Inferior parietal cortex (tissue), 1 donor: ENCODE measurements around the gene IARS1.
A peak's percentile ranks its signal among the peaks of the same experiment; 100 is the strongest.

ENCODE experiments used
- DNase-seq: peaks from one replicate; pipeline ENCODE4 v3.0.0-alpha.2; 2016; ENCODE audit errors: extremely low spot score

IARS1 gene

DNA sequence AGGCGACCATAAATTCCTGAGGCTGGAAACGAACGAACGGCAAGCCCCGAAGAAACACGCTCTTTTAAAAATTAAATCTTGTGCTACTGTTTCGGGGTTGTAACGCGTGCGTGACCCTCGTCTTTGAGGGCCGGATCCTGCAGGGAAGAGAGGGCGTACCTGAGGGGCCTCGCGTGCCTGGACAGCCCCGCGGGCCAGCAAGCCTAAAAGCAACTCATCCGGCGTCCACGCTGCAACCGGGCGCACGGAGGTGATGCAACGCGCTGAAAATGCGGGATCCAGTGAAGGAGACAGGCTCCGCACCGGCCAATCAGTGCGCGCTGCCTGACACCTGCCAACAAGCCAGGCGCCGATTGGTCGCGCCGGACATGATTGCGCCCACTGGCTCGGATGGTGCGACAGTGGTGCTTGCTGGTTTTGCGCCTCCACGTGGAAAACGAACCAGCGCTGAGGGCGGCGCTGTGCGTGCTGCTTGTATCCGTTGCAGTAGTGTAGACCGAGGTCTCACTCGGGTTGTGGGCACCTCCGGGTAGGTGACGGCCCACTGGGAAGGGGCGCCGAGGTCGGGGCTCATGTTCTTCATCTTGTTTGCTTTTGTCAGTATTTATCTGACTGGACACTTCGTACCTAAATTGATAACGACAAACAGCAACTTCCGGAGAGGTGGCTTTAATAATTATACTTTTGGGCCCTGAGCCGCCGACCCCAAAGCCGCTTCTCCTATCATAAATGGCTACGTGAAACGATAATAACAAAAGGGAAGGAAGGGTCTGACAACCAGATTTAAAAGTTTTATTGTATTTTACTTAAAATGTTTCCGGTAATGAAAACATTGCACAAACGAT lies at the start of gene IARS1:
Gene IARS1 (minus strand): TSS at position 246 of the 845 bp plus-strand sequence. CDS start 4,278 bp downstream, outside the sequence.
- peak; percentile 98 for DNase-seq

GRCh38 chr9:92342825-92343488 lies 49.5 kb upstream of the IARS1 start:
- no peak for DNase-seq

- DNase-seq: no peak
Measured at GRCh38 chr9:92341578-92341977, 48.1 kb upstream of the IARS1 start.

- DNase-seq: no peak
Measured at GRCh38 chr9:92333282-92333634, 39.8 kb upstream of the IARS1 start.

GRCh38 chr9:92332577-92333281 lies 39.2 kb upstream of the IARS1 start:
- no peak for DNase-seq

DNA sequence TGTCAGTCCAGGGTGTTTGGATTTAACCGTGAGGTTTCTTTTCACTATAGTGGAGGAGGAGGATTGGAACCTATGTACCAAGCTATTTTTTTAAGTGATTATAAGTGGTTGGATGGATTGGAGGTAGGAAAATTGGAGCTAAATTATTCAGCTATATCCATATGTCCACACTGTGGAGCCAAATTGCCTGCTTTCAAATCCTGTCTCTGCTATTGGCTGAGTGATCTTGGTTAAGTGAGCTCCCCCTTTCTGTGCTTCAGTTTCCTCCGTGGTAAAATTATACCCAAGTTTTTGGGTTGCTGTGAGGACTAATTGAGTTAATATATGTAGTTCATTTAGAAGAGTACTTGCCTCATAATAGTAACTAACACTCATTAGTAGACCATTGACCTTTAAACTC lies 34.7 kb upstream of the IARS1 start:
- peak; percentile 9 for DNase-seq

- DNase-seq: no peak
Measured at GRCh38 chr9:92327283-92327850, 33.9 kb upstream of the IARS1 start.

DNA sequence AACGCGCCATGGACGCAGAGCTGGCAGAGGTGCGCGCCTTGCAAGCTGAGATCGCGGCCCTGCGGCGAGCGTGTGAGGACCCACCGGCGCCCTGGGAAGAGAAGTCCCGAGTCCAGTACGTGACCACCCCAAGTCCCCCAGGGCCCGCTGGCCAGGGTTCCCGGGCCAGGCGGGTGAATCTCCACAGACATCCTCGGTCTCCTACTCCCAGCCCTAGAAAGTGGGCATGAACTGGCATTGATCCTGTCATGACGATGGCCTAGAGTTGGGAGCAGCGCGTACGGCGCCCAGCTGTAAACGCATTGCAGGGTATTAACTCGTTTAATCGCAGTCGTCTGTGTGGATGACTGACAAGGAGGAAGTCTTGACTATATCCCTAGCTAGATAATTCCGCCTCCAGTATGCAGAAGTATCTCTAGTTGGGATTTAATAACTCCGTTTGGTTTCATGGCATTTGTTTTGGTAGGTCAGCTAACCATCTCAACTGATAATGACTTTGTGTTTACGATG lies 32.5 kb upstream of the IARS1 start:
- no peak for DNase-seq

DNA sequence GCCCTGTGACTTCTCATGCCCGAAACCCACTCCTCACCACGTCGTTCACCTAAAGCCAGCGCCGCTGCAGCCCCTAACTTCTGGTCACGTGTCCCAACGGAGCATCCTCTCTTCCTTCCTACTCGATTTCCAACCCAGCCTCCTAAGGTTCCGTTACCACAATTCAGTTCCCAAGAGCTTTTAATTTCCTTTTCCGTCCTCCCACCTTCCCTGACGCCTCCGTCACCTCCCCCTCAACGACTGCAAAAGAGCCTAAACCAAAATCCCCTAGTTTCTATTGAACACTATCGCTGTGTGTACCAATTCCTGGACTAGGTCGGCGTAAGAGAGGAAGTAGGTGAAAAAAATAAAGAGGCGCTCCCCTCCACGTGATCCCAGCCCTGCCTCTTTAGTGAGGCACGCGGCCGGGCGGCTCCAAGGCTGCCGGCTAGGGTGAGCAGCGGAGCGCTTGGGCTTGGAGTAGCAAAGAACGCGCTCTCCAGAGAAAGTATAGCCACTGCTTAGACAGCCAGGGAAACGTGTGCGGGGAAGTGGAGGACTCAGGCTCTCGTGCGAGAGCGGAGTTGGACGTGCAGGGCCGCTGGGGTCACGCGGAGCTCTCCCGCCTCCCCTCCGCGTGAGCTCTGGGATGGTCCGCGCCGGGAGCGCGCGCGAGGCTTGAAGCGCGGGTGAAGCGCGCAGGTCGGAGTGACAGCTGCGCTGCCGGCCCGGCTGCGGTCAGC lies 31.9 kb upstream of the IARS1 start, which contains the start of the genes CENPP and NOL8:
Gene CENPP (plus strand): TSS at position 685 of the 722 bp plus-strand sequence.
Gene NOL8 (minus strand): TSS at position 82 of the 722 bp plus-strand sequence. CDS start 1,189 bp downstream, outside the sequence.
- DNase-seq: peak; percentile 94

DNA sequence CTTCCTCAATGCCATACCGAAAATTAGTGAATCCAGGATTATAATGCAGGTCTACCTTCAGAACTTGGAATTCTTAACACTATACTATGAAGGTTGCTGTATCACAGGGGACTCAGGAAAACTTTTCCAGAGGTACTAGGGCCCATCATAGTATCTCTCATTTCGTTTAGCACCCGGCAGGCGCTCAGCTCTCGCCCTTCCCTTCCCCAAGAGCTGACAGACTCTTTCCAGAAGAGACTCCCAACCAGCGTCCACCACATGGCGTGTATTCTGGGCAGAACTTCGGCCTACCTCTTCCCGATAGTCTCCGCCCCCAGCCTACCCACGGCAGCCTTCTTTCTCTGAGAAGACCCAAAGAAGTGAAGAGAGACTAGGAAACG lies 31.4 kb upstream of the IARS1 start:
- DNase-seq: no peak

DNA sequence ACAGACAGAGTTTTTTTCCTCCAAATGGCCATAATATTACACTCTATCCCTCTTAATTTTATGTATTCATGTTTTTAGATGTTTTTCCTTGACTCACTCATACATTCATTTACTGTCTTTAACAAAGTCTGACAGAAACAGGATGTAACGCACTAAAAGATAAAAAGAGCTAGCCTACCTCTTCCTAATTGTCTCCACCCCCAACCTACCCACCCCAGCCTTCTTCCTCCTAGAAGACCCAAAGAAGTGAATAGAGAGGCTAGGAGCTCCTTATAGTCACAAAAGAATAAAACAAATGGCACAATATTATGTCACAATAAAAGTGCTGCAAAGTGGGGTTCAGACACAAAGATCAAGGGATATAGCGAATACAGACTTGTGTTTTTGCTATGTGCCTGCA lies 30.9 kb upstream of the IARS1 start:
- no peak for DNase-seq

GRCh38 chr9:92315456-92315855 lies 22.0 kb upstream of the IARS1 start:
- no peak for DNase-seq

- no peak for DNase-seq
Measured at GRCh38 chr9:92313624-92314012, 20.1 kb upstream of the IARS1 start.

GRCh38 chr9:92312887-92313623 lies 19.6 kb upstream of the IARS1 start:
- DNase-seq: no peak

GRCh38 chr9:92310562-92310961 lies 17.1 kb upstream of the IARS1 start:
- DNase-seq: no peak

DNA sequence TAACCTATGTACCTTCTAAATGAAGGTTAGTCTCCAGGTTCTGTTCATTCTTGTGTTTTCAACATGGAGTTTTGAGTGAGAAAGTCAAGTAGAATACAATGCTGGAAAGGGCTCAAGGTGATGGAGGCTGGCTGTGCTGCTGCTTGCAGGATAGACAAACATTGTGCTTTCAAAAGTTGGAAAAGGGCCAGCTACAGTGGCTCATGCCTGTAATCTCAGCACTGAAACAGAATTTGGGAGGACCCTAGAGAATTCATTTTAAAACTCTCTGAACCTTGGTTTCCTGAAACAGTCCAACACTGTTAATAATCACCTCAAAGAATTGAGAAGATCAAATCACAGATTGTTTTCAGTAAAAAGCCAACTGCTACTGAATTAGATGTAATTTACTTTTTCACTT lies 15.4 kb upstream of the IARS1 start:
- DNase-seq: no peak

DNA sequence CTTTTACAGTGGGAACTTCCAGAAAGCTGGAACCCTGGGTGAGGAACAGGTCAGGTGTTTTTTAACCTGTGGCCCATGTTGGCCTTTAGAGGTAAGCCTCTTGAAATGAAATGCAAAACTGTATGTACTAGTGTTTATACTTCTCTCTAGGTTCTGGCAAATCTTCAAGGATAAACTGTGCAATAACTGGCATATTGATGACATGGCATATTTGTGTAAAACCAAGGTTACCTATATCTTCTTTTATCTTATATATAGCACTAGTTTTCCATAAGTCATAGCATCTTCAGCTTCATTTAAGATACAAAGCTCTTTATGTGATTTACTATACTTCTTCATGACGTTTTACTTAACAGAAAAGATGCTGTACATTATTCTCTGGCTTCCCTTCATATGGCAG lies 7.4 kb upstream of the IARS1 start:
- no peak for DNase-seq

GRCh38 chr9:92299116-92299515 lies 5.6 kb upstream of the IARS1 start:
- DNase-seq: no peak

DNA sequence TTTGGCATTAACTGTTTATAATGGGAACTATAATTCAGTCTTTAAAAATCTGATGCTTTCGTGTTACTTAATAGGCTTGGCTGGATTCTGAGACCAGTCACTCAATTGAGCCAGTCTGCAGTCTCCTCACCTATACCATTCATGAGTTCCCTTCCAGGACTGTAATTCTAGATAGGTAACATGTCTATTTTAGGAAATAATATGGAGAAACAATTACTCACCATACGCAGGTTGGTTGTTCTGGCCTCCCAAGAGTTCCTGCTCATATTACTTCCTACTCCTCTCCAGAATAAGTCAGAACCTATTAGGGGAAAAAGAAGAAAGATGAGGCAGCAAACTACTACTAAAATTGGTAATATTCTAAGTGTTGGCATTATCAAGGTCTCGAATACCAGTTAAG lies 4.5 kb upstream of the IARS1 start:
- DNase-seq: no peak

DNA sequence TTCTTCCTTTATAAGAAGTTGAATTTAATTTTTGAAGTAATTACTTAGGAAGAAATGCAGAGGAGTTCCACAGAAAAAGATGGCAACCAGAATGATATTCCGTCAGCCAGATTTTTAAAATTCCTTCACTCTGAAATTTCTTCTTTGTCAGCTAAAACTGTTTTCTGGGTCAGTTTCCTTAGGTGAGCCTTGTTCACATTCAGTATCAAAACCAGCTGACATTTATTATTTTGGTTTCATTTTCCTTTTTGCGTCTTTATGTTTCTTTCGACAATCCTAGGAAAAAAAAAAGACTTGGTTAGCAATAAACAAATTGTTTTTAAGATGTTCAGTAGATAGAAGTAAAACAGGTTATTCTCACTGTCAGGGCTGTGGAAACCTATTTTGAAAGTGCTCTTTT lies 4.1 kb upstream of the IARS1 start:
- no peak for DNase-seq

- no peak for DNase-seq
Measured at GRCh38 chr9:92295827-92296258, 2.3 kb upstream of the IARS1 start.
